HepG2 (cell line): ENCODE data around the gene ARL2. TPM values are rescaled to one million over a fixed set of nuclear protein-coding genes. Genes with fewer than 3 reads are reported as not detected.

Source experiments
- HMG20A ChIP-seq: IDR thresholded peaks from 2 replicates; pipeline ENCODE4 v1.6.1; 2016; ENCODE audit warnings: borderline replicate concordance
- HOXD1 ChIP-seq: sonication (generic); formaldehyde crosslinking; IDR thresholded peaks from 2 replicates; pipeline ENCODE4 v1.5.0; 2020; ENCODE audit warnings: missing genetic modification reagents
- KDM1A ChIP-seq: IDR thresholded peaks from 2 replicates; pipeline ENCODE4 v1.6.1; 2016; ENCODE audit warnings: missing compliant biosample characterization
- NFYB ChIP-seq: sonication (generic); formaldehyde crosslinking; IDR thresholded peaks from 2 replicates; pipeline ENCODE4 v1.4.0; 2020; ENCODE audit warnings: missing genetic modification reagents
- NRL ChIP-seq: sonication (generic); formaldehyde crosslinking; IDR thresholded peaks from 2 replicates; pipeline ENCODE4 v1.5.0; 2020; ENCODE audit warnings: missing genetic modification reagents, mild to moderate bottlenecking, moderate library complexity, borderline replicate concordance
- SNAPC2 ChIP-seq: sonication (generic); formaldehyde crosslinking; IDR thresholded peaks from 2 replicates; pipeline ENCODE4 v1.8.1; 2022; ENCODE audit warnings: mild to moderate bottlenecking, missing genetic modification reagents
- THYN1 ChIP-seq: sonication (generic); formaldehyde crosslinking; IDR thresholded peaks from 2 replicates; pipeline ENCODE4 v1.8.1; 2023; ENCODE audit warnings: low read depth, mild to moderate bottlenecking, moderate library complexity, missing genetic modification reagents, borderline replicate concordance
- YY1 ChIP-seq: IDR thresholded peaks from 2 replicates; pipeline ENCODE4 v1.6.1; 2011; ENCODE audit warnings: low read length, low read depth, moderate library complexity, mild to moderate bottlenecking; ENCODE audit not compliant: insufficient read depth, insufficient replicate concordance
- ZNF205 ChIP-seq: IDR thresholded peaks from 2 replicates; pipeline ENCODE4 v1.6.1; 2018; ENCODE audit warnings: missing biosample characterization, missing genetic modification reagents
- ZNF44 ChIP-seq: sonication (generic); formaldehyde crosslinking; IDR thresholded peaks from 2 replicates; pipeline ENCODE4 v1.5.1; 2020; ENCODE audit warnings: mild to moderate bottlenecking, missing genetic modification reagents
- ZNF850 ChIP-seq: sonication (generic); formaldehyde crosslinking; conservative IDR thresholded peaks from 2 replicates; pipeline ENCODE4 v1.9.0; 2021; ENCODE audit warnings: mild to moderate bottlenecking, missing genetic modification reagents
- ZNF891 ChIP-seq: sonication (generic); formaldehyde crosslinking; IDR thresholded peaks from 2 replicates; pipeline ENCODE4 v1.5.0; 2020; ENCODE audit warnings: mild to moderate bottlenecking, missing genetic modification reagents
- polyA plus RNA-seq, 8 experiments: library from polyadenylated mRNA; depleted of rRNA in 3 of 8; stranded (reverse) in 7 of 8; unstranded in 1 of 8; fragments of >200 nt; fragmentation: Illumina TruSeq in 4 of 8; extraction: Trizol in 4 of 8; gene quantifications; 2 replicates each; pipeline versions ENCODE4 v1.2.1 to v1.2.3, GENCODE V29; 2011 to 2016; ENCODE audit warnings: low read depth in 4 of 8, missing spikeins in 1 of 8, mixed read lengths in 1 of 8; ENCODE audit not compliant: insufficient read depth in 1 of 8
- total RNA-seq, 5 experiments: library from RNA; depleted of rRNA; stranded (reverse); fragments of >200 nt; fragmentation: Illumina TruSeq; extraction: Trizol; gene quantifications; 2 replicates each; pipeline ENCODE4 v1.2.3, GENCODE V29; 2016; ENCODE audit warnings: low read depth in 1 of 5
- TF ChIP-seq, protein P1 (sequence below): IDR thresholded peaks from 2 replicates; pipeline ENCODE4 v1.6.1; 2016; ENCODE audit warnings: low read depth, borderline replicate concordance
- TF ChIP-seq, protein P2 (sequence below): sonication (generic); formaldehyde crosslinking; conservative IDR thresholded peaks from 2 replicates; pipeline ENCODE4 v1.8.1; 2023; ENCODE audit warnings: missing genetic modification reagents
- TF ChIP-seq, protein P3 (sequence below): sonication (generic); formaldehyde crosslinking; IDR thresholded peaks from 2 replicates; pipeline ENCODE4 v1.8.0; 2022; ENCODE audit warnings: missing genetic modification reagents, mild to moderate bottlenecking, inconsistent platforms, borderline replicate concordance
- TF ChIP-seq, protein P4 (sequence below): sonication (generic); formaldehyde crosslinking; IDR thresholded peaks from 2 replicates; pipeline ENCODE4 v1.4.0; 2020; ENCODE audit warnings: missing genetic modification reagents, mild to moderate bottlenecking, borderline replicate concordance
- TF ChIP-seq, protein P5 (sequence below): sonication (generic); formaldehyde crosslinking; IDR thresholded peaks from 2 replicates; pipeline ENCODE4 v1.5.0; 2020; ENCODE audit warnings: missing genetic modification reagents
- TF ChIP-seq, protein P6 (sequence below): sonication (generic); formaldehyde crosslinking; IDR thresholded peaks from 2 replicates; pipeline ENCODE4 v1.4.0; 2020; ENCODE audit warnings: mild to moderate bottlenecking, missing genetic modification reagents

Gene ARL2
- total and polyA plus RNA-seq, 2 of the 13 experiments (the other 11 are each of a cell fraction or from before 2014, with no cell fraction given): 82.9 to 84.4 TPM

DNA sequence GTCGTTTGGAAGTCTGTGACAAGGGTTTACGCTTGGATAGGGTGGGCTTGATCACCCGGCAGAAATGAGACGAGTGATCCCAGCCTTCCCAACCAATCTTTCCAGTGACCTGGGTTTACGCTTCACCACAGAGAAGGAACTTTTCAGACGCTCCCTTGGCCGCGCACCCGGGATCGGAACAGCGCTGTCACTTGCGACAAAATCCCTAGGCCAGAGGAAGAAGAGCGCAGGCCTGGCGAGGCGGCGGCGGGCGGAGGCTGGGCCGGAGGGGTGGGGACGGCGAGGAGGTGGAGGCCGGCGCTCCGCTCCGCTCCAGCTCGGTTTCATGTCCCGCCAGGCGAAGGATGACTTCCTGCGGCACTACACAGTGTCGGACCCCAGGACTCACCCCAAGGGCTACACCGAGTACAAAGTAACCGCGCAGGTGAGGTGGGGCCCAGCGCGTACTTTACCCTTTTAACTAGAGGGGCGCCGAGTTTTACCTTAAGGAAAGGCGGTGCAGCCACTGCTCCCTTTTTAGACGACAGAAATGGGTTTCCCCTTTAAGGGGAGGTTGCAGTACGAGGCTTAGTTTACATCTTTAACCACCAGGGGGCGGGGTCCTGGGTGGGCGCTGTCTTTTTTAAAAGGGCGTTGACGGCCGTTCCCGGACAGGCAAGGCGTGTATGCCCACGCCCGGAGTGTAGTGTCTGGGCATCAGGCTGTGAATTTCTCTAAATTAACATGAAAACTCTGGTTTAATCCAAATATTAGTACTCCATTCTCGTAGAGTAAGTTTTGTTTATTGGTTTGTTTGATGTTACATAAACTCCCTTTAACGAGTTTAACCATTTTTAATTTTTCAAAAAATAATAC lies 13.5 kb downstream of the ARL2 start, which contains the start of gene SNX15 (continued):
- TF ChIP-seq HOXD1 (peak; percentile 73; the same call in 1 of the 2 replicates), NRL (peak; percentile 95; the same call in 1 of the 2 replicates), KDM1A (no peak), ZNF891 (CRISPR knock-in tag) (peak; percentile 84; the same call in 1 of the 2 replicates), ZNF205 (CRISPR knock-in tag) (0 out of 2 replicates have a peak, but pooled peaks have one; percentile 39), YY1 (peak; percentile 76), HMG20A (CRISPR knock-in tag) (no peak), NFYB (CRISPR knock-in tag) (no peak; the same call in 1 of the 2 replicates), SNAPC2 (CRISPR knock-in tag) (0 out of 2 replicates have a peak, but pooled peaks have one; percentile 56), ZNF44 (0 out of 2 replicates have a peak, but pooled peaks have one; percentile 74), THYN1 (CRISPR knock-in tag) (0 out of 2 replicates have a peak, but pooled peaks have one; percentile 22), ZNF850 (CRISPR knock-in tag) (no peak)
- TF ChIP-seq, protein P1, sequence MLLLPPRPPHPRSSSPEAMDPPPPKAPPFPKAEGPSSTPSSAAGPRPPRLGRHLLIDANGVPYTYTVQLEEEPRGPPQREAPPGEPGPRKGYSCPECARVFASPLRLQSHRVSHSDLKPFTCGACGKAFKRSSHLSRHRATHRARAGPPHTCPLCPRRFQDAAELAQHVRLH (CRISPR knock-in tag): 0 out of 2 replicates have a peak, but pooled peaks have one; percentile 52
- TF ChIP-seq, protein P2, sequence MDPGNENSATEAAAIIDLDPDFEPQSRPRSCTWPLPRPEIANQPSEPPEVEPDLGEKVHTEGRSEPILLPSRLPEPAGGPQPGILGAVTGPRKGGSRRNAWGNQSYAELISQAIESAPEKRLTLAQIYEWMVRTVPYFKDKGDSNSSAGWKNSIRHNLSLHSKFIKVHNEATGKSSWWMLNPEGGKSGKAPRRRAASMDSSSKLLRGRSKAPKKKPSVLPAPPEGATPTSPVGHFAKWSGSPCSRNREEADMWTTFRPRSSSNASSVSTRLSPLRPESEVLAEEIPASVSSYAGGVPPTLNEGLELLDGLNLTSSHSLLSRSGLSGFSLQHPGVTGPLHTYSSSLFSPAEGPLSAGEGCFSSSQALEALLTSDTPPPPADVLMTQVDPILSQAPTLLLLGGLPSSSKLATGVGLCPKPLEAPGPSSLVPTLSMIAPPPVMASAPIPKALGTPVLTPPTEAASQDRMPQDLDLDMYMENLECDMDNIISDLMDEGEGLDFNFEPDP (CRISPR knock-in tag): no peak
- TF ChIP-seq, protein P3, sequence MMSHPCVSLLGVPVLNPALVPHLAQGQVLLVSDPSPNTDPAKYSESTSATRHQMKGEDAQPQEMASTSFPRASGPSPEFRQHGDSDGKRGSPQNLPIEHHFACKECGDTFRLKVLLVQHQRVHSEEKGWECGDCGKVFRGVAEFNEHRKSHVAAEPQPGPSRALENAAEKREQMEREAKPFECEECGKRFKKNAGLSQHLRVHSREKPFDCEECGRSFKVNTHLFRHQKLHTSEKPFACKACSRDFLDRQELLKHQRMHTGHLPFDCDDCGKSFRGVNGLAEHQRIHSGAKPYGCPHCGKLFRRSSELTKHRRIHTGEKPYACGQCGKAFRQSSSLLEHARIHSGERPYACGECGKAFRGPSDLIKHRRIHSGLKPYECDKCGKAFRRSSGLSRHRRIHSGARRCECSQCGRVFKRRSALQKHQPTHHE: no peak; the same call in 1 of the 2 replicates
- TF ChIP-seq, protein P4, sequence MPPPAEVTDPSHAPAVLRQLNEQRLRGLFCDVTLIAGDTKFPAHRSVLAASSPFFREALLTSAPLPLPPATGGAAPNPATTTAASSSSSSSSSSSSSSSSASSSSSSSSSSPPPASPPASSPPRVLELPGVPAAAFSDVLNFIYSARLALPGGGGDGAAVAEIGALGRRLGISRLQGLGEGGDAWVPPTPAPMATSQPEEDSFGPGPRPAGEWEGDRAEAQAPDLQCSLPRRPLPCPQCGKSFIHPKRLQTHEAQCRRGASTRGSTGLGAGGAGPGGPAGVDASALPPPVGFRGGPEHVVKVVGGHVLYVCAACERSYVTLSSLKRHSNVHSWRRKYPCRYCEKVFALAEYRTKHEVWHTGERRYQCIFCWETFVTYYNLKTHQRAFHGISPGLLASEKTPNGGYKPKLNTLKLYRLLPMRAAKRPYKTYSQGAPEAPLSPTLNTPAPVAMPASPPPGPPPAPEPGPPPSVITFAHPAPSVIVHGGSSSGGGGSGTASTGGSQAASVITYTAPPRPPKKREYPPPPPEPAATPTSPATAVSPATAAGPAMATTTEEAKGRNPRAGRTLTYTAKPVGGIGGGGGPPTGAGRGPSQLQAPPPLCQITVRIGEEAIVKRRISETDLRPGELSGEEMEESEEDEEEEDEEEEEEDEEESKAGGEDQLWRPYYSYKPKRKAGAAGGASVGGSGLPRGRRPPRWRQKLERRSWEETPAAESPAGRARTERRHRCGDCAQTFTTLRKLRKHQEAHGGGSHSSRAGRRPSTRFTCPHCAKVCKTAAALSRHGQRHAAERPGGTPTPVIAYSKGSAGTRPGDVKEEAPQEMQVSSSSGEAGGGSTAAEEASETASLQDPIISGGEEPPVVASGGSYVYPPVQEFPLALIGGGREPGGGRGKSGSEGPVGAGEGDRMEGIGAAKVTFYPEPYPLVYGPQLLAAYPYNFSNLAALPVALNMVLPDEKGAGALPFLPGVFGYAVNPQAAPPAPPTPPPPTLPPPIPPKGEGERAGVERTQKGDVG (CRISPR knock-in tag): peak; percentile 85; the same call in 1 of the 2 replicates
- TF ChIP-seq, protein P5, sequence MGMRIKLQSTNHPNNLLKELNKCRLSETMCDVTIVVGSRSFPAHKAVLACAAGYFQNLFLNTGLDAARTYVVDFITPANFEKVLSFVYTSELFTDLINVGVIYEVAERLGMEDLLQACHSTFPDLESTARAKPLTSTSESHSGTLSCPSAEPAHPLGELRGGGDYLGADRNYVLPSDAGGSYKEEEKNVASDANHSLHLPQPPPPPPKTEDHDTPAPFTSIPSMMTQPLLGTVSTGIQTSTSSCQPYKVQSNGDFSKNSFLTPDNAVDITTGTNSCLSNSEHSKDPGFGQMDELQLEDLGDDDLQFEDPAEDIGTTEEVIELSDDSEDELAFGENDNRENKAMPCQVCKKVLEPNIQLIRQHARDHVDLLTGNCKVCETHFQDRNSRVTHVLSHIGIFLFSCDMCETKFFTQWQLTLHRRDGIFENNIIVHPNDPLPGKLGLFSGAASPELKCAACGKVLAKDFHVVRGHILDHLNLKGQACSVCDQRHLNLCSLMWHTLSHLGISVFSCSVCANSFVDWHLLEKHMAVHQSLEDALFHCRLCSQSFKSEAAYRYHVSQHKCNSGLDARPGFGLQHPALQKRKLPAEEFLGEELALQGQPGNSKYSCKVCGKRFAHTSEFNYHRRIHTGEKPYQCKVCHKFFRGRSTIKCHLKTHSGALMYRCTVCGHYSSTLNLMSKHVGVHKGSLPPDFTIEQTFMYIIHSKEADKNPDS (CRISPR knock-in tag): peak; percentile 70; the same call in 1 of the 2 replicates
- TF ChIP-seq, protein P6, sequence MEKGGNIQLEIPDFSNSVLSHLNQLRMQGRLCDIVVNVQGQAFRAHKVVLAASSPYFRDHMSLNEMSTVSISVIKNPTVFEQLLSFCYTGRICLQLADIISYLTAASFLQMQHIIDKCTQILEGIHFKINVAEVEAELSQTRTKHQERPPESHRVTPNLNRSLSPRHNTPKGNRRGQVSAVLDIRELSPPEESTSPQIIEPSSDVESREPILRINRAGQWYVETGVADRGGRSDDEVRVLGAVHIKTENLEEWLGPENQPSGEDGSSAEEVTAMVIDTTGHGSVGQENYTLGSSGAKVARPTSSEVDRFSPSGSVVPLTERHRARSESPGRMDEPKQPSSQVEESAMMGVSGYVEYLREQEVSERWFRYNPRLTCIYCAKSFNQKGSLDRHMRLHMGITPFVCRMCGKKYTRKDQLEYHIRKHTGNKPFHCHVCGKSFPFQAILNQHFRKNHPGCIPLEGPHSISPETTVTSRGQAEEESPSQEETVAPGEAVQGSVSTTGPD (CRISPR knock-in tag): no peak
